Psoas muscle (tissue), 8 donors: Measurements from ENCODE around the gene ZNF175. TPM values are rescaled to one million over a fixed set of nuclear protein-coding genes. Genes with fewer than 3 reads are reported as not detected.
"Not testable (repeated sequence)": the region's sequence is repeated elsewhere in the genome, so short reads cannot be mapped to it uniquely, and the experiment has no call there.

ENCODE experiments used
- ATAC-seq, 4 donors: fragments of 200-7000 bp; cut with Tn5 transposase; one replicate each; pipeline ENCODE4 v1.9.1; 2020; ENCODE audit warnings: moderate library complexity in 3 of 4, mild to moderate bottlenecking in 2 of 4
- DNase-seq, 2 donors: peaks; one replicate each; pipeline ENCODE4 v3.0.0-alpha.2; 2020
- H3K27ac ChIP-seq: fragments of 200-600 bp; one replicate; pipeline ENCODE4 v1.8.0; 2022
- H3K27me3 ChIP-seq, 3 donors: fragments of 200-600 bp in 1 of 3; one replicate each; pipeline versions ENCODE4 v1.6.1 to v1.8.0; 2013 to 2022; ENCODE audit warnings: low read length in 2 of 3, mild to moderate bottlenecking in 2 of 3, moderate library complexity in 1 of 3; ENCODE audit not compliant: insufficient read depth in 3 of 3
- H3K36me3 ChIP-seq, 2 donors: fragments of 200-600 bp in 1 of 2; one replicate each; pipeline versions ENCODE4 v1.6.1 to v1.8.0; 2013 to 2022; ENCODE audit warnings: low read depth in 1 of 2, mild to moderate bottlenecking in 1 of 2, moderate library complexity in 1 of 2; ENCODE audit not compliant: insufficient read depth in 1 of 2
- H3K4me1 ChIP-seq: fragments of 200-600 bp; one replicate; pipeline ENCODE4 v1.8.0; 2022
- H3K4me3 ChIP-seq: fragments of 200-600 bp; one replicate; pipeline ENCODE4 v1.8.0; 2022; ENCODE audit warnings: mild to moderate bottlenecking
- H3K9me3 ChIP-seq: fragments of 200-600 bp; one replicate; pipeline ENCODE4 v1.8.0; 2022
- WGBS, 3 donors: extraction: QIAGEN DNeasy Blood & Tissue Kit; methylation state at CpG; one replicate each; pipeline versions ENCODE4 v1.1.6 to v1.1.7; 2013; 5-methylcytosine and 5-hydroxymethylcytosine counted together
- intact Hi-C, 2 donors: fragments of 100-400 bp; cut with DNase I; formaldehyde crosslinking; loops; one replicate each; pipeline versions ENCODE4 v1.11.0 to v1.14.2; 2022
- polyA plus RNA-seq, 3 donors: library from polyadenylated mRNA; stranded (reverse); fragments of 200-250 nt; gene quantifications; one replicate each; pipeline ENCODE4 v1.2.3, GENCODE V29; 2013
- total RNA-seq, 4 donors: library from RNA; stranded (reverse); fragmentation: NEBNext Ultra II Directional in 2 of 4; extraction: Animal tissue kit (Norgen Biotek cat#: 25700) in 2 of 4; gene quantifications; one replicate each; pipeline versions ENCODE4 v1.2.1 to v1.2.4, GENCODE V29; 2021 to 2023
- TF ChIP-seq, protein P1 (sequence below): fragments of 200-600 bp; IDR thresholded peaks from one replicate; pipeline ENCODE4 v1.8.0; 2022; ENCODE audit warnings: antibody characterized with exemption
- donor health status: healthy with polysubstance abuse.
- donor health status: DM: no; HTN: no; CAD: no; lungs with moderate emphysema.
- donor health status: Bipolar disorder and iron deficiency.
- donor health status: healthy.
- donor health status: DM: yes; HTN: yes; CAD: no.
- donor health status: DM: no; HTN: no; CAD: no.
- donor health status: DM: no; HTN: no; CAD: no.
- donor health status: DM: yes; HTN: yes; CAD: no.

The ZNF175 gene
- total and polyA plus RNA-seq, 7 donors: 2.3 to 8.9 (median 5.0) TPM

DNA sequence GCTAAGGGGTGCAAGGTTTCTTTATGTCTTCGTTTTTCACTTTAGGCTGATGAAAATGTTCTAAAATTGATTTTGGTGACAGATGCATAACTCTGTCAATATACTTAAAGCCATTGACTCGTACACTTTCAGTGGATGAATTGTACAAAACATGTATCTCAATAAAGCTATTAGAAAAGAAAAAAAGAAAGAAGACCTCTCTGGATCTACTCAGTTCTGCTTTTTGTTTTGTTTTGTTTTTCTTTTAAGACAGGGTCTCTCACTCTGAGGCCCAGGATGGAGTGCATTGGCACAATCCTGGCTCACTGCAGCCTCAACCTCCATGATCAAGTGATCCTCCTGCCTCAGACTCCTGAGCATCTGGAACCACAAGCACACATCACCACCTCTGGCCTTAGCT lies 55.6 kb downstream of the ZNF175 start:
- no peak overlapping the region for H3K4me3 ChIP-seq
- H3K27ac ChIP-seq: no peak overlapping the region
- ATAC-seq: no peak
- H3K36me3 ChIP-seq: no peaks in the 10 kb centered on the region
- TF ChIP-seq, protein P1, sequence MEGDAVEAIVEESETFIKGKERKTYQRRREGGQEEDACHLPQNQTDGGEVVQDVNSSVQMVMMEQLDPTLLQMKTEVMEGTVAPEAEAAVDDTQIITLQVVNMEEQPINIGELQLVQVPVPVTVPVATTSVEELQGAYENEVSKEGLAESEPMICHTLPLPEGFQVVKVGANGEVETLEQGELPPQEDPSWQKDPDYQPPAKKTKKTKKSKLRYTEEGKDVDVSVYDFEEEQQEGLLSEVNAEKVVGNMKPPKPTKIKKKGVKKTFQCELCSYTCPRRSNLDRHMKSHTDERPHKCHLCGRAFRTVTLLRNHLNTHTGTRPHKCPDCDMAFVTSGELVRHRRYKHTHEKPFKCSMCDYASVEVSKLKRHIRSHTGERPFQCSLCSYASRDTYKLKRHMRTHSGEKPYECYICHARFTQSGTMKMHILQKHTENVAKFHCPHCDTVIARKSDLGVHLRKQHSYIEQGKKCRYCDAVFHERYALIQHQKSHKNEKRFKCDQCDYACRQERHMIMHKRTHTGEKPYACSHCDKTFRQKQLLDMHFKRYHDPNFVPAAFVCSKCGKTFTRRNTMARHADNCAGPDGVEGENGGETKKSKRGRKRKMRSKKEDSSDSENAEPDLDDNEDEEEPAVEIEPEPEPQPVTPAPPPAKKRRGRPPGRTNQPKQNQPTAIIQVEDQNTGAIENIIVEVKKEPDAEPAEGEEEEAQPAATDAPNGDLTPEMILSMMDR: no peak
- no peak for DNase-seq
- 40 to 48% (median 45%) methylated on average over 2 of the region's 2 CpGs for WGBS, 3 donors
- H3K9me3 ChIP-seq: no peaks in the 10 kb centered on the region
- no peaks in the 10 kb centered on the region for H3K4me1 ChIP-seq
- intact Hi-C loops: no loop called here
- peaks cover 0 to 6% (median 0%) of the 10 kb centered on the region in 3 donors for H3K27me3 ChIP-seq

DNA sequence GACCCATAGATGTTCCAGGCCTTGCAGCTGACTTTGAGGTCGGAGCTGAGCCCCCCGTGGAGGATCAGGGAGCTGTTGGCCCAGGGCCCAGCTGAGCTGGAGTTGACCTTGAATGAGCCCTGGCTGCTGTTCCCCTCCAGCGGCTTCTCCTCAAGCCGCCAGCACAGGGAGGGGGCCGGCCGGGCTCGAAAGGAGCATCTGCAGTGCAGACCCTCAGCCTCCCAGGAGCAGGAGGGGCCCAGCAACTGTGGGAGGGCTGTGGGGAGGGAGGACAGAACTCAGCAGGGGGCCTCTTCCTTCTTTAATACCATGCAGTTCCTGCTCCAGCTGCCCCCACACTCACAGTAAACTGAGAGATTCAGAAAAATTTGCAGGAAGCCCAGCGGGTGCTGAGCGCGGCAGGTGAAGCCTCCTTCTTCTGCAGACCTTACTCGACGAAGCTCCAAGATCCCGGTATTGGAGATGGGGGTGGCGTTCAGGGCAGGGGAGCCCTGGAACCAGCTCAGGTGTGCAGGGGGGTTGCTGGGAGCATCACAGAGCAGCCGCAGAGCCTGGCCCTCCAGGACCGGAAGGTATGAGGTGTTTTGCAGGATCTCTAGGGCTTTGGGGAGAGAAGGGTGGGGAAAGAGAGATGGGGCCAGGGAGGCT lies 56.5 kb downstream of the ZNF175 start:
- Histone ChIP-seq H3K4me1 (no peaks in the 10 kb centered on the region), H3K27me3 (peaks cover 0 to 6% (median 0%) of the 10 kb centered on the region in 3 donors), H3K27ac (no peak overlapping the region), H3K36me3 (no peaks in the 10 kb centered on the region), H3K4me3 (no peak overlapping the region), H3K9me3 (no peaks in the 10 kb centered on the region)
- no peak for ATAC-seq
- DNase-seq: no peak
- 51 to 55% (median 54%) methylated on average over 16 of the region's 16 CpGs for WGBS, 3 donors
- intact Hi-C loops: no loop called here
- TF ChIP-seq, protein P1: no peak

DNA sequence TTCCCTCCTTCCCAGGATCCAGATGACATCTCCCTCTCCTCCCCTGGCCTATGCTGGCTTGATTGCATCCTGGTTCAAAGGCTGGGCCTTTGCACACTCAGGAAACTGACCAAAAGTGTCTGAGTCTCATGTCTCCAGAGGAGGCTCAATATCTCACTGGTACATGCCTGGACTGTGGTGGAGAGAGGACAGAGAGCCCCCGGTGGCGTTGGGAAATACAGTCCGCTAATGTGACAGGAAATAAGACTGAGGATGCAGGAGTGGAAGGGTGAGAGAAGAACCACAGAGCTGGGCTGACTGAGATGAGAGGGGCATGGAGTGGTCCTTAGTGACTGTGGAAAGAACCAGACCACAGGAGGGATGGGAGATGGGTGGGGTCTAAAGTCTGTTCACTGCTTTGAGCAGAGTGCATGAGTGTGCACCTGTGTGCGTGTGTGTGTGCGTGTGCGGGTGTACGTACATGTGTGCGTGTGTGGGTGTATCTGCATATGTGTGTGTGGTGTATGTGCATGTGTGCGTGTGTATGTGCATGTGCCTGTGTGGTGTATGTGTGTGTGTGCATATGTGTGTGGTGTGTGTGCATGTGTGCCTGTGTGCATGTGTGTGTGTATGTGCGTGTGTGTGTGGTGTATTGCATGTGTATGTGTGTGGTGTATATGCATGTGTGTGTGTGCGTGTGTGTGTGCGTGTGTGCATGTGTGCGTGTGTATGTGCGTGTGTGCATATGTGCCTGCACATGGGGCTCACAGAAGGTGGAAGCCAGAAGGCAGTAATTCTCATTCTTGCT lies 57.3 kb downstream of the ZNF175 start:
- Histone ChIP-seq H3K27ac (no peak overlapping the region), H3K9me3 (no peaks in the 10 kb centered on the region), H3K27me3 (peaks cover 0 to 6% (median 0%) of the 10 kb centered on the region in 3 donors), H3K4me1 (no peaks in the 10 kb centered on the region), H3K36me3 (no peaks in the 10 kb centered on the region), H3K4me3 (no peak overlapping the region)
- intact Hi-C loops: no loop called here
- WGBS, 3 donors: 79 to 82% (median 80%) methylated on average over 14 of the region's 14 CpGs
- no peak for ATAC-seq
- DNase-seq: no peak
- TF ChIP-seq, protein P1: no peak

DNA sequence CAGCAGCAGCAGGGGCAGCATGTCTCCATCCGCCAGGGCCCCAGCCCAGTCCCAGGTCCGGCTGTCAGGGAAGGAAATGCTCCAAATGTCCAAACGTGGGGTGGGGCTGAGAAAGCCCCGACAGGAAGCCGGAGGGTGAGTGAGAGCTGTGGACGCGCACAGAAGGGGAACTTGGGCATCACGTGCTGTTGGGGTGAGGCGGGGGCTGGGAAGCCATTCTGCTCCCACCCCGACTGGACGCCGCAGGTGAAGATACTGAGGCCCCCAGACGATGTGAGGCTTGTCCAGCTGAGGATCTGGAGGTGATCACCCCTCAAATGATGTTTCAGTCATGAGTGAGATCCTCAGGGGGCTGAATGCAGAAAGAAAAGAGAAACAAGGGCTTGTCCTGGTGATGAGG lies 59.2 kb downstream of the ZNF175 start, which contains the start of gene SIGLEC5:
Gene SIGLEC5 (minus strand): TSS at position 87 of the 400 bp plus-strand sequence. CDS start 66 bp downstream, at position 21.
- H3K9me3 ChIP-seq, intact Hi-C loops, ATAC-seq, H3K36me3 ChIP-seq, H3K4me3 ChIP-seq, H3K27me3 ChIP-seq, H3K27ac ChIP-seq, H3K4me1 ChIP-seq: not testable (repeated sequence)
- 64 to 67% (median 66%) methylated on average over 6 to 9 of the region's 13 CpGs for WGBS, 3 donors
- DNase-seq: peak in 1 of 2 donors; percentile 30

DNA sequence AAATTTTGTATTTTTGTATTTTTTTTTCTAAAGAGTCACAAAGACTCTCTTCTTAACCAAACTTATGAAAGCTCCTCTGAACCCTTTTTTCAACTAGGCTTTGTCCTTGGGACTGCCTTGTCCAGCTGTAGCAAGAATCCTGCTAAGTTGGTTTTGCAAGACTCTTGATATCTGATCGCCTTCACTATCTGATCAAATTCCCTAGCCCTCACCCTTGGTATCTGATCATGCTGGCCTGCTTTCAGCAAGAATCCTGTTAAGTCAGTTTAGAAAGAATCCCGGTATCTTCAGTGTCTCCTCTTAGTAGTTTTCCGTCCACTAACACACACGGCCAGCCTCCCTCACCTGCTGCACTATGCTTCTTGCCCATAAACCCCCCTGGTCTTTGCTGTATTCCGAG lies 61.0 kb downstream of the ZNF175 start:
- Histone ChIP-seq H3K4me1 (no peaks in the 10 kb centered on the region), H3K36me3 (no peaks in the 10 kb centered on the region), H3K4me3 (no peak overlapping the region), H3K9me3 (no peaks in the 10 kb centered on the region), H3K27me3 (peaks cover 0 to 3% (median 0%) of the 10 kb centered on the region in 3 donors), H3K27ac (no peak overlapping the region)
- intact Hi-C loops: no loop called here
- 63 to 84% (median 74%) methylated on average over 5 of the region's 5 CpGs for WGBS, 3 donors
- TF ChIP-seq, protein P1: no peak
- ATAC-seq: no peak
- DNase-seq: no peak
